NCI-H1436 treated with DMSO at 0.1 percent for 48 hours (cell line): ENCODE results near the gene ACTR3C.

ENCODE experiments used
- DNase-seq: peaks from one replicate; lab custom pipeline; 2025; lab: John Stamatoyannopoulos, UW

The ACTR3C gene

GRCh38 chr7:150359622-150360362 is 36.4 kb upstream of the ACTR3C start:
- no peak for DNase-seq

GRCh38 chr7:150358988-150359621 is 35.8 kb upstream of the ACTR3C start:
- DNase-seq: no peak

- DNase-seq: no peak
Observed at GRCh38 chr7:150358433-150358832, 35.1 kb upstream of the ACTR3C start.

- no peak for DNase-seq
Observed at GRCh38 chr7:150357771-150358427, 34.6 kb upstream of the ACTR3C start.

GRCh38 chr7:150357270-150357669 is 33.9 kb upstream of the ACTR3C start:
- DNase-seq: no peak

GRCh38 chr7:150356265-150356897 is 33.0 kb upstream of the ACTR3C start:
- DNase-seq: no peak

GRCh38 chr7:150355666-150356059 is 32.3 kb upstream of the ACTR3C start:
- DNase-seq: no peak

- DNase-seq: no peak
Observed at GRCh38 chr7:150351587-150352194, 28.3 kb upstream of the ACTR3C start.

- DNase-seq: no peak
Observed at GRCh38 chr7:150346922-150347321, 23.6 kb upstream of the ACTR3C start.

GRCh38 chr7:150345012-150345411 is 21.7 kb upstream of the ACTR3C start:
- no peak for DNase-seq

GRCh38 chr7:150344299-150344698 is 21.0 kb upstream of the ACTR3C start:
- no peak for DNase-seq

GRCh38 chr7:150343225-150343624 is 19.9 kb upstream of the ACTR3C start:
- DNase-seq: no peak

- no peak for DNase-seq
Observed at GRCh38 chr7:150342121-150342408, 18.7 kb upstream of the ACTR3C start.

- DNase-seq: no peak
Observed at GRCh38 chr7:150341263-150342120, 18.1 kb upstream of the ACTR3C start, which contains the start of gene RARRES2. RARRES2 (minus strand) TSS chr7:150341629; CDS start chr7:150340609, 1,020 bp downstream.

- no peak for DNase-seq
Observed at GRCh38 chr7:150340875-150341262, 17.5 kb upstream of the ACTR3C start.

- no peak for DNase-seq
Observed at GRCh38 chr7:150340024-150340749, 16.8 kb upstream of the ACTR3C start.

GRCh38 chr7:150339409-150339809 is 16.1 kb upstream of the ACTR3C start:
- DNase-seq: no peak

- no peak for DNase-seq
Observed at GRCh38 chr7:150338166-150338829, 15.0 kb upstream of the ACTR3C start.

- DNase-seq: no peak
Observed at GRCh38 chr7:150337659-150338081, 14.3 kb upstream of the ACTR3C start.

- DNase-seq: no peak
Observed at GRCh38 chr7:150337179-150337578, 13.8 kb upstream of the ACTR3C start.
